SK-N-SH (cell line): ENCODE measurements around the gene KLK15. TPM values are rescaled to one million over a fixed set of nuclear protein-coding genes. Genes with fewer than 3 reads are reported as not detected.

Source experiments
- CTCF ChIA-PET: fragments of 300-600, 350-600 bp; formaldehyde crosslinking; extraction: SDS; loops from one replicate; lab custom pipeline; 2021; lab: Yijun Ruan, JAX
- POLR2A ChIA-PET: fragments of 350-600 bp; sonication (Branson Sonifier 250); formaldehyde crosslinking; extraction: SDS; loops from one replicate; lab custom pipeline; 2020; ENCODE audit warnings: antibody characterized with exemption, inconsistent platforms; lab: Yijun Ruan, JAX
- DNase-seq: peaks from one replicate; pipeline ENCODE4 v3.0.0; 2012
- H2AFZ ChIP-seq: fragments of 200-600 bp; sonication (generic); 2 replicates; pipeline ENCODE4 v1.8.1; 2016; ENCODE audit warnings: antibody characterized with exemption, mild to moderate bottlenecking, low read depth
- H3F3A ChIP-seq: fragments of 200-600 bp; sonication (generic); replicated peaks from 2 replicates; pipeline ENCODE3; 2016; ENCODE audit warnings: antibody characterized with exemption, mild to moderate bottlenecking; ENCODE audit not compliant: insufficient read depth
- H3K27ac ChIP-seq, 2 experiments: fragments of 200-500 bp in 1 of 2; fragments of 200-600 bp in 1 of 2; sonication (Bioruptor generic) in 1 of 2; sonication (generic), shearing (Covaris generic) in 1 of 2; 2 replicates each; pipeline versions ENCODE4 v1.5.1 to v1.6.1; 2014 to 2016; ENCODE audit warnings: low read depth in 2 of 2, inconsistent platforms in 1 of 2, low read length in 1 of 2, mild to moderate bottlenecking in 1 of 2, mixed read lengths in 1 of 2
- H3K27me3 ChIP-seq: fragments of 200-600 bp; sonication (generic), shearing (Covaris generic); 2 replicates; pipeline ENCODE4 v1.6.1; 2016; ENCODE audit warnings: mixed run types; ENCODE audit not compliant: insufficient read depth
- H3K36me3 ChIP-seq, 2 experiments: fragments of 200-500 bp in 1 of 2; fragments of 200-600 bp in 1 of 2; sonication (Bioruptor generic) in 1 of 2; sonication (generic) in 1 of 2; replicated peaks in 1 of 2; 2 replicates each; pipeline versions ENCODE3 to v1.5.1; 2014 to 2016; ENCODE audit warnings: low read length in 1 of 2, mild to moderate bottlenecking in 1 of 2; ENCODE audit not compliant: insufficient read depth in 2 of 2, control insufficient read depth in 1 of 2
- H3K4me1 ChIP-seq, 2 experiments: fragments of 200-500 bp in 1 of 2; fragments of 200-600 bp in 1 of 2; sonication (Bioruptor generic) in 1 of 2; sonication (generic), shearing (Covaris generic) in 1 of 2; 2 replicates each; pipeline versions ENCODE4 v1.5.1 to v1.6.1; 2014 to 2016; ENCODE audit warnings: low read depth in 1 of 2, low read length in 1 of 2, mixed run types in 1 of 2; ENCODE audit not compliant: insufficient read depth in 2 of 2, control insufficient read depth in 1 of 2
- H3K4me2 ChIP-seq: fragments of 200-600 bp; sonication (generic), shearing (Covaris generic); 2 replicates; pipeline ENCODE4 v1.6.1; 2017; ENCODE audit warnings: mixed run types
- H3K4me3 ChIP-seq, 2 experiments: fragments of 200-500 bp in 1 of 2; fragments of 200-600 bp in 1 of 2; sonication (Bioruptor generic) in 1 of 2; sonication (generic), shearing (Covaris generic) in 1 of 2; 2 replicates each; pipeline versions ENCODE4 v1.5.1 to v1.8.1; 2014 to 2016; ENCODE audit warnings: low read depth in 2 of 2, inconsistent platforms in 1 of 2, low read length in 1 of 2, mild to moderate bottlenecking in 1 of 2, mixed read lengths in 1 of 2, moderate library complexity in 1 of 2
- H3K79me2 ChIP-seq: fragments of 200-600 bp; sonication (generic); 2 replicates; pipeline ENCODE4 v1.8.1; 2017; ENCODE audit warnings: mild to moderate bottlenecking; ENCODE audit not compliant: insufficient read depth
- H3K9ac ChIP-seq: fragments of 200-600 bp; sonication (generic); 2 replicates; pipeline ENCODE4 v1.6.1; 2017; ENCODE audit warnings: mixed run types
- H3K9me2 ChIP-seq: fragments of 200-600 bp; sonication (generic); 2 replicates; pipeline ENCODE4 v1.6.1; 2017; ENCODE audit warnings: mixed run types
- H3K9me3 ChIP-seq: fragments of 200-600 bp; sonication (generic); 2 replicates; pipeline ENCODE4 v1.6.1; 2017; ENCODE audit warnings: mixed run types, mild to moderate bottlenecking, moderate library complexity
- H4K20me1 ChIP-seq: fragments of 200-600 bp; sonication (generic); 2 replicates; pipeline ENCODE4 v1.6.1; 2017; ENCODE audit warnings: mild to moderate bottlenecking, mixed run types; ENCODE audit not compliant: insufficient read depth
- FOXJ3 ChIP-seq: sonication (generic); formaldehyde crosslinking; IDR thresholded peaks from 2 replicates; pipeline ENCODE4 v1.5.1; 2020; ENCODE audit warnings: mild to moderate bottlenecking, missing genetic modification reagents
- GABPA ChIP-seq: IDR thresholded peaks from 2 replicates; pipeline ENCODE4 v1.4.0; 2012; ENCODE audit warnings: low read depth, mild to moderate bottlenecking
- NRF1 ChIP-seq: IDR thresholded peaks from 2 replicates; pipeline ENCODE4 v1.6.1; 2012; ENCODE audit warnings: low read depth, mild to moderate bottlenecking, low read length
- SIN3A ChIP-seq: IDR thresholded peaks from 2 replicates; pipeline ENCODE4 v1.6.1; 2012; ENCODE audit warnings: low read depth, mild to moderate bottlenecking, low read length, moderate library complexity, borderline replicate concordance
- SMC3 ChIP-seq: IDR thresholded peaks from 2 replicates; pipeline ENCODE4 v1.6.1; 2012; ENCODE audit warnings: low read depth, low read length, improper control_type of control experiment
- TEAD4 ChIP-seq: IDR thresholded peaks from 2 replicates; pipeline ENCODE4 v1.4.0; 2012; ENCODE audit warnings: mild to moderate bottlenecking, borderline replicate concordance; ENCODE audit not compliant: insufficient read depth
- WGBS: methylation state at CpG from one replicate; pipeline ENCODE4 v1.1.6; 2017; ENCODE audit warnings: low lambda C conversion rate; 5-methylcytosine and 5-hydroxymethylcytosine counted together
- polyA plus RNA-seq, 3 experiments: library from polyadenylated mRNA; depleted of rRNA; stranded (reverse); fragments of >200 nt; gene quantifications; 2 replicates each; pipeline ENCODE4 v1.2.3, GENCODE V29; 2012
- TF ChIP-seq, protein P1 (sequence below): fragments of 150-350 bp; IDR thresholded peaks from 2 replicates; pipeline ENCODE4 v1.6.1; 2017; ENCODE audit warnings: antibody characterized with exemption, low read length, low read depth, borderline replicate concordance
- TF ChIP-seq, protein P2 (sequence below): fragments of 200-600 bp; sonication (generic); IDR thresholded peaks from 2 replicates; pipeline ENCODE4 v1.6.1; 2017; ENCODE audit warnings: antibody characterized with exemption, mild to moderate bottlenecking, moderate library complexity
- TF ChIP-seq, protein P3 (sequence below): IDR thresholded peaks from 2 replicates; pipeline ENCODE4 v1.6.1; 2012; ENCODE audit warnings: mild to moderate bottlenecking, low read depth, low read length, moderate library complexity
- TF ChIP-seq, protein P4 (sequence below): IDR thresholded peaks from 2 replicates; pipeline ENCODE4; 2012
- TF ChIP-seq, protein P5 (sequence below): fragments of 150-350 bp; IDR thresholded peaks from 2 replicates; pipeline ENCODE4 v1.6.1; 2016; ENCODE audit warnings: mild to moderate bottlenecking, low read depth, low read length

KLK15 gene
- polyA plus RNA-seq, 1 of the 3 experiments (the other 2 are of a cell fraction): not detected

DNA sequence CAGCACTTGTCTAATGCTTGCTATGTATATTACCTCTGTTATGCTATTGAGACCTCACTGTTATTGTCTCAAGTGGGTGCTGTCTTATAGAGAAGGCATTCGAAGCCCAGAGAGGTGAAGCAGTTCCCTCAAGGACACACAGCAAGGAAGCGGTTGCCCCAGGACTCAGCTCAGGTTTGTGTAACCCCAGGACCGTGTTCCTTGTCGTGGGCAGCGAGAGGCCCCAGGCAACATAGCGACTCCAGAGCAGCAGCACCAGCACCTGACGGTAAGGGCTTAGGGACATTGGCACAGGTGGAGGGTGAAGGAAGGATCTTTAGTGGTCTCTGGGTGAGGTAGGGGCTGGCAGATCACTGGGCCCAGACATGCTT lies 2.4 kb downstream of the KLK15 start (continued):
- TF ChIP-seq, protein P1, sequence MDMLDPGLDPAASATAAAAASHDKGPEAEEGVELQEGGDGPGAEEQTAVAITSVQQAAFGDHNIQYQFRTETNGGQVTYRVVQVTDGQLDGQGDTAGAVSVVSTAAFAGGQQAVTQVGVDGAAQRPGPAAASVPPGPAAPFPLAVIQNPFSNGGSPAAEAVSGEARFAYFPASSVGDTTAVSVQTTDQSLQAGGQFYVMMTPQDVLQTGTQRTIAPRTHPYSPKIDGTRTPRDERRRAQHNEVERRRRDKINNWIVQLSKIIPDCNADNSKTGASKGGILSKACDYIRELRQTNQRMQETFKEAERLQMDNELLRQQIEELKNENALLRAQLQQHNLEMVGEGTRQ: no peak

DNA sequence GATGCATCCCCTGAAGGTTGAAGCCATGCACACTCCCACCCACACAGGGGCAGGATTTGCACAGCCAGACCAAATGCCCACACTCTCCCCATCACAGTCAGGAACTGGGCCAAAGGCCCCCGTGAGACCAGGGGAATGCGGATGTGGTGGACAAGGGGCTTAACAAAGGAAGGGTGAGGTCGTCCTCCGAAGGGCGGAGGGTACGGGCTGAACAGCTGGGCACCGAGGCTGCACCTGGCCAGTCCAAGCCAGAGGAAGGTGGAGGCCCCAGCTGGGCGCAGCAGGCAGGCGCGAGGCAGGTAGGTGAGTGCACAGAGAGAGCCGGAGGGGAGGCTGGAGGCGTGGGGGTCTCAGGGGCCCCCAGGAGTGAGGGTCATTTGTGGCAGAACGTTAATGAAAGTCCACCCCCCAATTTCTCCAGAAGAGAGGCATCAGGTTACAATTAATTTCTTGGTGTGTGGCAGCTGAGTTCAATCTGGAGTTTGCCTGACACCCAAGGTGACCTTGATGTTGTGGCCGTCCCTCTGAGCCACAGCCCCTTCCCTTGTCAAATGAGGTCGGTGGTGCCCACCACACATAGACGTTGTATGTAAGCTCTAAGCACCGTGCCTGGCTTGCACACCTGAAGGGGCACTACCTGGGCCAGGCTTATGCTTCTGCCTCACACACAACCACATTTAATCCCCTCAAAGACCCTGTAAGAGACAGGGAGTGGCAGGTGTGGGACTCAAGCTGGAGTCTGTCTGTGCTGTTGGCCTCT lies 2.9 kb downstream of the KLK15 start:
- TF ChIP-seq NRF1: no peak
- TF ChIP-seq SMC3: no peak
- TF ChIP-seq, protein P2, sequence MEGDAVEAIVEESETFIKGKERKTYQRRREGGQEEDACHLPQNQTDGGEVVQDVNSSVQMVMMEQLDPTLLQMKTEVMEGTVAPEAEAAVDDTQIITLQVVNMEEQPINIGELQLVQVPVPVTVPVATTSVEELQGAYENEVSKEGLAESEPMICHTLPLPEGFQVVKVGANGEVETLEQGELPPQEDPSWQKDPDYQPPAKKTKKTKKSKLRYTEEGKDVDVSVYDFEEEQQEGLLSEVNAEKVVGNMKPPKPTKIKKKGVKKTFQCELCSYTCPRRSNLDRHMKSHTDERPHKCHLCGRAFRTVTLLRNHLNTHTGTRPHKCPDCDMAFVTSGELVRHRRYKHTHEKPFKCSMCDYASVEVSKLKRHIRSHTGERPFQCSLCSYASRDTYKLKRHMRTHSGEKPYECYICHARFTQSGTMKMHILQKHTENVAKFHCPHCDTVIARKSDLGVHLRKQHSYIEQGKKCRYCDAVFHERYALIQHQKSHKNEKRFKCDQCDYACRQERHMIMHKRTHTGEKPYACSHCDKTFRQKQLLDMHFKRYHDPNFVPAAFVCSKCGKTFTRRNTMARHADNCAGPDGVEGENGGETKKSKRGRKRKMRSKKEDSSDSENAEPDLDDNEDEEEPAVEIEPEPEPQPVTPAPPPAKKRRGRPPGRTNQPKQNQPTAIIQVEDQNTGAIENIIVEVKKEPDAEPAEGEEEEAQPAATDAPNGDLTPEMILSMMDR: no peak
- TF ChIP-seq TEAD4: no peak
- TF ChIP-seq GABPA: no peak
- TF ChIP-seq, protein P3, sequence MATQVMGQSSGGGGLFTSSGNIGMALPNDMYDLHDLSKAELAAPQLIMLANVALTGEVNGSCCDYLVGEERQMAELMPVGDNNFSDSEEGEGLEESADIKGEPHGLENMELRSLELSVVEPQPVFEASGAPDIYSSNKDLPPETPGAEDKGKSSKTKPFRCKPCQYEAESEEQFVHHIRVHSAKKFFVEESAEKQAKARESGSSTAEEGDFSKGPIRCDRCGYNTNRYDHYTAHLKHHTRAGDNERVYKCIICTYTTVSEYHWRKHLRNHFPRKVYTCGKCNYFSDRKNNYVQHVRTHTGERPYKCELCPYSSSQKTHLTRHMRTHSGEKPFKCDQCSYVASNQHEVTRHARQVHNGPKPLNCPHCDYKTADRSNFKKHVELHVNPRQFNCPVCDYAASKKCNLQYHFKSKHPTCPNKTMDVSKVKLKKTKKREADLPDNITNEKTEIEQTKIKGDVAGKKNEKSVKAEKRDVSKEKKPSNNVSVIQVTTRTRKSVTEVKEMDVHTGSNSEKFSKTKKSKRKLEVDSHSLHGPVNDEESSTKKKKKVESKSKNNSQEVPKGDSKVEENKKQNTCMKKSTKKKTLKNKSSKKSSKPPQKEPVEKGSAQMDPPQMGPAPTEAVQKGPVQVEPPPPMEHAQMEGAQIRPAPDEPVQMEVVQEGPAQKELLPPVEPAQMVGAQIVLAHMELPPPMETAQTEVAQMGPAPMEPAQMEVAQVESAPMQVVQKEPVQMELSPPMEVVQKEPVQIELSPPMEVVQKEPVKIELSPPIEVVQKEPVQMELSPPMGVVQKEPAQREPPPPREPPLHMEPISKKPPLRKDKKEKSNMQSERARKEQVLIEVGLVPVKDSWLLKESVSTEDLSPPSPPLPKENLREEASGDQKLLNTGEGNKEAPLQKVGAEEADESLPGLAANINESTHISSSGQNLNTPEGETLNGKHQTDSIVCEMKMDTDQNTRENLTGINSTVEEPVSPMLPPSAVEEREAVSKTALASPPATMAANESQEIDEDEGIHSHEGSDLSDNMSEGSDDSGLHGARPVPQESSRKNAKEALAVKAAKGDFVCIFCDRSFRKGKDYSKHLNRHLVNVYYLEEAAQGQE: no peak
- TF ChIP-seq, protein P4, sequence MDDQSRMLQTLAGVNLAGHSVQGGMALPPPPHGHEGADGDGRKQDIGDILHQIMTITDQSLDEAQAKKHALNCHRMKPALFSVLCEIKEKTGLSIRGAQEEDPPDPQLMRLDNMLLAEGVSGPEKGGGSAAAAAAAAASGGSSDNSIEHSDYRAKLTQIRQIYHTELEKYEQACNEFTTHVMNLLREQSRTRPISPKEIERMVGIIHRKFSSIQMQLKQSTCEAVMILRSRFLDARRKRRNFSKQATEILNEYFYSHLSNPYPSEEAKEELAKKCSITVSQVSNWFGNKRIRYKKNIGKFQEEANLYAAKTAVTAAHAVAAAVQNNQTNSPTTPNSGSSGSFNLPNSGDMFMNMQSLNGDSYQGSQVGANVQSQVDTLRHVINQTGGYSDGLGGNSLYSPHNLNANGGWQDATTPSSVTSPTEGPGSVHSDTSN: no peak
- TF ChIP-seq, protein P5, sequence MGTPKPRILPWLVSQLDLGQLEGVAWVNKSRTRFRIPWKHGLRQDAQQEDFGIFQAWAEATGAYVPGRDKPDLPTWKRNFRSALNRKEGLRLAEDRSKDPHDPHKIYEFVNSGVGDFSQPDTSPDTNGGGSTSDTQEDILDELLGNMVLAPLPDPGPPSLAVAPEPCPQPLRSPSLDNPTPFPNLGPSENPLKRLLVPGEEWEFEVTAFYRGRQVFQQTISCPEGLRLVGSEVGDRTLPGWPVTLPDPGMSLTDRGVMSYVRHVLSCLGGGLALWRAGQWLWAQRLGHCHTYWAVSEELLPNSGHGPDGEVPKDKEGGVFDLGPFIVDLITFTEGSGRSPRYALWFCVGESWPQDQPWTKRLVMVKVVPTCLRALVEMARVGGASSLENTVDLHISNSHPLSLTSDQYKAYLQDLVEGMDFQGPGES: no peak
- TF ChIP-seq FOXJ3: no peak
- no peak for TF ChIP-seq SIN3A
- Histone ChIP-seq H3K36me3 (no peaks in the 10 kb centered on the region), H3K27ac (no peak overlapping the region), H3K9me2 (no peaks in the 10 kb centered on the region), H4K20me1 (no peaks in the 10 kb centered on the region), H3K9me3 (no peaks in the 10 kb centered on the region), H2AFZ (no peak overlapping the region), H3K27me3 (peaks cover 7% of the 10 kb centered on the region; the same call in 1 of the 2 replicates), H3K4me2 (no peak overlapping the region), H3F3A (no peaks in the 10 kb centered on the region), H3K79me2 (no peaks in the 10 kb centered on the region), H3K4me1 (peaks cover 0 to 3% of the 10 kb centered on the region in 2 experiments; a peak in 1 of 4 replicates), H3K9ac (no peak overlapping the region), H3K4me3 (no peak overlapping the region)
- peak; percentile 57 for DNase-seq
- ChIA-PET POLR2A (no interaction called here), CTCF (no interaction called here)
- WGBS: 51% methylated on average over 16 of the region's 17 CpGs
